CD4-positive, alpha-beta T cell treated with Interferon alpha-2 for 1 hour (primary cell): Measurements from ENCODE around the gene NPTX1.

Experiments used
- DNase-seq, 2 donors: peaks; one replicate each; pipeline ENCODE4 v3.0.0-alpha.2; 2020 to 2022

The NPTX1 gene

GRCh38 chr17:80457236-80457856, 19.1 kb downstream of the NPTX1 start:
- DNase-seq: peak in 1 of 2 donors; percentile 13

DNA sequence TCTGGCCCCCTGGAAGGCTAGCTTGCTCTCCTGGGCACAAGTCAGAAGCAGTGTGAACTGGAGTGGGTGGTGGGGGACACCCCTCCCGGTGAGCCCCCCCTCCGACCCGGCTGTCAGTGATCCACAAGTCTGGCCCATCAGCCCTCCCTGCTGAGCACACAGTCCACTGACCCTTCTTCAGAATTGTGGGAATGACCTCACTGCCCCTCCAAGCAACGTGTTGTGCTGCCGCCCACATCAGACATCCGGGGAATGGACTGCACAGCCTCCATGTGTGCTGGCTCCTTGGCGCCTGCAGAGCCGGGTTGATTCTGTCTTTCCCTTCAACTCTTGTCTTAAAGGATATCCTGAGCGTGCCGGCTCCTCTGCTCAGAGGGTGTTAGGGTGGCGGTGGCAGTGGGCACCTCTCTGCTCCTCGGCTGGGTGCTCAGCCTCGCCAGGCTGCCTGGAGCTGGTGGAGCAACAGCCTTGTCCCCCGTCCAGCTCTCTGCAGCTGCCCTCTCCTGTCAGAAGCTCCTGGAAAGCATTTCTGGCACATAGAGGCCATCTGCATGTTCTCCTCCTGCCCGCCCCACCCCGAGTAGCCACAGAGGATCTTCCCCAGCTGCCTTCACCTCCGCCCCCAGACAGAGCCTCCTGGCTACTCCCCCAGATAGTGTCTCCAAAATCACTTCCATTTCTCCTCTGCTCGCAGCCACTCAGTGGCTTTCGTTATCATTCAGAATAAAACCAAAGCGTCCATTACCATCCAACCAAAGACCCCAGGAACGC, 19.8 kb downstream of the NPTX1 start:
- no peak for DNase-seq

DNA sequence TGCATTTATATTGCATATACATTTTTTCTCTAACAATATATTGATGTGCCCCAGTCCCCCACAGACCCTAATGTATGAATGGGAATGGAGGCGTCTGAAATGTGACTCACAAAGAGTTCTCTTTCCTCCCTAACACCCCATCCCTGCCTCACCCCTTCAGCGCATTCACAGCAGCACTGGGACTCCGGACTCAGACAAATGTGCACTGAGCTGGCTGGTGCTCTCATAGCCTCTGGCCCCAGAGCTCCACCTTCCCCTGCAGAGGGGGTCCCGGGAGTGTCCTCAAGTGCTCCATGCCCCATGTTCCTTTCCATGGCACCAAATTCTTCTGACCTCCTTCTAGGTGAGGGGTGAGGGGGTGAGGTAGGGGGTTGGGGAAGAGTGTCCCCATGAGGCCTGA, 20.6 kb downstream of the NPTX1 start:
- DNase-seq: no peak

- DNase-seq: peak; percentile 35 to 57
Measured at GRCh38 chr17:80455336-80455710, 21.1 kb downstream of the NPTX1 start.

- peak; percentile 95 to 96 for DNase-seq
Measured at GRCh38 chr17:80454557-80455335, 21.7 kb downstream of the NPTX1 start.

GRCh38 chr17:80453998-80454556, 22.3 kb downstream of the NPTX1 start:
- no peak for DNase-seq

DNA sequence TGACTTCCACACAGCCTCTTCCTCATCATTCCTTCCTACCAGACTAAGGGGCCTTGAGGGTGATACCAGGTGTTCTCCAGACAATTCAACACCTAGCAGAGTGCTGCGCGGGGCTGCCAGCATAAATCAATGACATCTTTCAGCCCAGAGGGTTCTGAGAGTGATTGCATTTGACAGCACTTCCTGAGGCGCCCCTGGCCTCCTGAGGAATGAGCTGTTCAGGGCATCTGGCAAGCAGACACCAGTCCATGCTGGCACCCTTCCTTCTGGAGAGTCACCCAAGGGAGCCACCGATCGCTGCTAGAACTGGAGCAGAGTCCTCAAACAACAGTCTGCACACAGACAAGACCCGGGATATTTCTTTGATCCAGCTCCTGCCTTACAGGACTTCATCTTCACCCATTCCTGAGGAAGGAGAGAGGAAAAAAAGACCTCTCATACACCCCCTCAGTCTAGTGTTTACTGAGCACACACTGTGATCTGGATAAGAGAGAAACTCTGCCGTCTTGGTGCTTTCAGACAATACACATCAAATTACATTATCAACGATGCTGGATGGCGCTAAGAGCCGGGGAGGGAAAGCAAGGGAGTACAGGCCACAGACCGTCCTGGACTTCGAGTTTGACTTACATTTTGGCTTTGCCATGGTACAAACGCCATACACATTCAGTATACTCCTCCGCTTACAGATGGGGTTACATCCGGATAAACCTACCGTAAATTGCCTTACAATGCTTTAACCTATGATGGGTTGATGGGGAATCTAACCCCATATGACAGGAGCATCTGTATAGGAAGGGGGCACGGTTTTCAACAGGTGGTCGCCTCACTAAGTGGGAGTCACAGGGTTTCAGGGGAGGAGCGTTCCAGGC, 23.0 kb downstream of the NPTX1 start:
- DNase-seq: no peak

- DNase-seq: no peak
Measured at GRCh38 chr17:80452173-80452915, 24.1 kb downstream of the NPTX1 start.

DNA sequence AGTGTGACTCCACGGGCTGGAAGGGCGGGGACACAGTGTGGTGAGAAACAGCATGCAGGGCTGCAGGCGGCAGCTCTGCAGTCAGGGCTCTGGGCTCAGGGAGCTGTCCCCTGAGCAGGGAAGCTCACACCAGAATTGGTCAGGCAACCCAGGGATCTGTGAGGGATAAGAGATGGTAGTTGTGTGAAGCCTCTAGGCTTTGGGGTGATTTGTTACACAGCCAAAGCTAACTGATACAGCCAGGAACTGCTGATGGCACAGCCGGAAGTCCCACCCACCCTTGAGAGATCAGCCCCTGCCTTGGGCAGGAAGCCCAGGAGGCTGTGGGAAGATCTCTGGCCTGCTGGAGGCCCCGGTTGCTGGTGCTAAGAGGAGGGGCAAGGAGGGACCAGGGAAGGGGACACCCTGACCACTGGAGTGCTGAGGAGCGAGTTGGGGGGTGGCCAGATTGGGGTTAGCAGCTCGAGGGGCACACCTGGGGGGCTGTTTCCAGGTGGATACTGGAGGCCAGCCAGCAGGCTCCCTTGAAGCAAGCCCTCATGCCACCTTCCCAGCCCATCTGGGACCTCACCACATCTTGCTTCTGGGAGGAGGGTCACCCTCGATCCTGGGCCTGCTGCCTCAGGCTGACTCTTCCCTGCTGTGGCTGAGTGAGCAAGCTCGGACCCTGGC, 25.2 kb downstream of the NPTX1 start:
- DNase-seq: no peak

DNA sequence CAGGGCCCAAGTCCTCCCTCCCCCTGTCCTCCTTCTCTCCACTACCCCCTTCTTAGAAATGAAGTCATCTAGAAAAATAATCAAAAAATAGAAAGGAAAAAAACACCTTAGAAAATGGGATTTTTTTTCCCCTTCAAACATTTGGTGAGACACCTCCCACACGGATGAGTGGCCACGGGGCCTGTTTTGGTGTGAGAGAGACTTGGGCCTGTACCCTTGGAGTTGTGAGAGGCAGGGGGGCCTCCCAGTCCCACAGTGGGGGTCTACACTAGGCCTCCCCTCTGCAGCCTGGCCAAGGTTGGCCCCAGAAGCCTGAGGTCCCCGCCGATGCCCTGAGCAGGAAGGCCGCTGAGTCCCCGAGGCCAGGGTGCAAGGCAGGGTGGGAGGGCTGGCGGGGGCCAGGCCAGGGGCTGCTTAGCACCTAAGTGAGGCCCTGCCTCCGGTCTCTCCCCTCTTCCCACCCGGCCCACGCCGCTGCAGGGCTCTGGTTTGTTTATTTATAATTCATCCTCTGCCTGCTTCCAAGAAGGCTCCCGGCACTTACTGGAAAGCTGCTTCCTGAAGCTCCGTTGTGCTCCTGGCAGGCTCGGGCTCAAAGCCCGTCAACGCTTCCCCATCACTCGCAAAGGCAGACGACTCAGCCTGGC, 26.4 kb downstream of the NPTX1 start:
- DNase-seq: no peak

- no peak for DNase-seq
Measured at GRCh38 chr17:80449194-80449929, 27.0 kb downstream of the NPTX1 start.

DNA sequence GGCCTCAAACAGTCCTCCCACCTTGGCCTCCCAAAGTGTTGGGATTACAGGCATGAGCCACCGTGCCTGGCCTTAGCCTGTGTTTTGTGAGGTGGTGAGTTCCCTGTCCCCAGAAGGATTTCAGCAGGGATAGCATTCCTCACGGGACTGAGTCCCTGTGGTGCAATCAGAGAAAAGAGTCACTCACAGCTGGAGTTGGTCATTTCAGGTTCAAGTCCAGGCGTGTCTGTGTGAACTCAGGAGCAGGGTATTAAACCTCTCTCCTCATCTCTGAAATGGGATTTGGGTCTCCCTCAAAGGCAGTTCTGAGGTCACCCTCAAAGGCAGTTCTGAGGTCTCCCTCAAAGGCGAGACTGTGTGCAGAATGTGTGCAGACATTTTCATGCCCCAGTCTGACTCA, 28.6 kb downstream of the NPTX1 start:
- no peak for DNase-seq

DNA sequence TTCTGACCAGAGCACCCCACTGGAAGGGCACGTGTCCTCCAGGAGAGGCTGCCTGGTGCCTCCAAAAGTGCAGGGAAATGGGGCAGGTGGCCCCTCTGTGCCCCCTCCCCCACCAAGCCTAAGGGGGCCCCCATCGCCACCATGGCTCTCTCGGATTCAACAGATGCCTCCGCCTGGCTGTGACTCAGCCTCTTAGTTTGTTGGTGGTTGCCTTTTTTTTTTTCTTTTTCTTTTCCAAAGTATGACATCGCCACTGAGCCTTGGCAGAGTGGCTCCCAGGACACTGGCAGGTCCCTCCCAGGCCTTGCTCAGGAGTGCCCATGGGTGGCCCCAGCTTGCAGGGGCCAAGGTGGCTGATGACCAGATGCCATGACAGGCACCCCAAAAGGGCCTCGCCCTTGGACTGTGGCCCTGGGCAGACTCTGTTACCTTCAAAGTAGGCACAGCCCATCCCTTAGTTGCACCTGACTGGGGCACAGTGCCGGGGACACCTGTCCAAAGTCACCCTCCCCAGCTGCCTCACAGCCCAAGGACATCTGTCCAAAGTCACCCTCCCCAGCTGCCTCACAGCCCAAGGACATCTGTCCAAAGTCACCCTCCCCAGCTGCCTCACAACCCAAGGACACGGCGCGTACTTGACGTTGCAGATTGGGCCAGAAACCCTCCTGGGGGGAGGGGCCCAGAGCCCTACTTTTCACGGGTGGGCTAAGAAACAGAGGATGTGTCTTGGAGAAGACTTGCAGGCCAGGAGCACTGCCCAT, 29.6 kb downstream of the NPTX1 start:
- DNase-seq: no peak

- DNase-seq: no peak
Measured at GRCh38 chr17:80445726-80446110, 30.7 kb downstream of the NPTX1 start.

DNA sequence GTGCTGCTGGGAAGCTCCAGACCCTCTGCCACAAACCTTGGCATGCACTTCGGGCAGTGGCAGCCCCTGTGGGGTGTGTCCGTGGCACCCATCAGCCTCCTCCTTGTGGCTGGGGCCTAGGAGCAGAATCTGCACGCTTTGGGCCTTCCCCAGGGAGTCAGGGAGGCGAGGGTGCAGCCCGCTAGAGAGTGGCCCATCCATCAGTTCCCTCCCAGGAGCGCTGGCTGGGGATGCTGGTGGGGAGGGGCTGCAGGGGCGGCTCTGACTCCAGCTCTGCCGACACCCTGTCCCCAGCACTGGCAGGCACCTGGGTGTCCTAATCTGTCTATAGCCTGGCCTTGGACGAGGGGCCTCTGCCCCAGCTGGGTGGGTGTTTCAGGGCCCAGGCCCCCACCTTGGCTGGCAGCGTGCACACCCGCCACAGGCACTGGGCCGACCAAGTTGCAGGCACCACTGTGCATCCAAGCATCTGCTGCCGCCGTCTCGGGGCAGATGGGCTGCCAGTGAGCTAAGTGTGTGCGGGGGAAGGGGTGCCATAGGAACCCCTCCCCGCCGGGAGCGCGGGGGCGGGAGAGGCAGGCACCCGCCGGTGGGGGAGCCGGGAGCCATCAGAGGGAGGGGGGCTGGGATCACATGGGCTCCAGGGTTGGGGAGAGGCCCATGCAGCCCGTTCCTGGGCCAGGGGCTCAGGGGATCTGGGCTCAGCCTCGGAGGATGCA, 31.2 kb downstream of the NPTX1 start:
- no peak for DNase-seq

GRCh38 chr17:80444644-80444979, 31.8 kb downstream of the NPTX1 start:
- DNase-seq: no peak

DNA sequence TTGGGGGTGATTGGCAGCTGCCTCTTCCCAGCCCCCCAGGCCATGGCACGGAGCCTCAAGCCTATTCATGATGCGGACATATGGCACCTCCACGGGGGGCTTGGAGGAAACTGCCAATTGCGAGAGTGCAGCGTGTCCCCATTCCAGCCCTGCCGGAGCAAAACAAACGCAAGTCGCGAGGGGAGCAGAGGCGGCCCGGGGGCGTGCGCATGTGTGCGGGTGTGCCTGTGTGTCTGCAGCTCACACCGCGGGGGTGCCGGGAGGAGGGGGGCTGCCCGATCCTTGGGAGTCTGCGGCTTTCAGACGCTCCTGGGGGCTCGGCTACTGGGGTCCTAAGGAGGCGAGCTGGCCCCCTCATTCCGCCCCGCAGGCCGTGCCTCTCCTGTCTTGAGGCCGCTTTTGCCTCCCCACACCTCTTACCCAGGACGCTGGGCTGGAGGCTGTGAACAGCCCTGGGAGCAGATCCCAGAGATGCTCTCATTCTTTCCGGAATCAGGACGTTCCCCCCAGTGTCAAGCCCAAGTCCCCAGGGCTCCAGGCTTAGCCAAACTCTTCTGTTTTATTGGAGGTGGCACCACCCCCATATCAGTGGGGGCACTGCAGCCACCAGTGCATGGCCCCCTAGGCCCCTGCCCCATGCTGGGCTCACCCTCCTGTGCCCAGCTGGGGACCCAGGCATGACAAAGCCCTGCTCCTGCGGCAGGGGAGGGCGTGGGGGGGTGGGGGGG, 32.3 kb downstream of the NPTX1 start:
- no peak for DNase-seq

- DNase-seq: no peak
Measured at GRCh38 chr17:80443498-80443897, 32.9 kb downstream of the NPTX1 start.
